NCI-H774 (cell line): Measurements from ENCODE around the gene IMPACT.

ENCODE experiments used
- DNase-seq: peaks from one replicate; lab custom pipeline; 2025; lab: John Stamatoyannopoulos, UW

IMPACT gene

DNA sequence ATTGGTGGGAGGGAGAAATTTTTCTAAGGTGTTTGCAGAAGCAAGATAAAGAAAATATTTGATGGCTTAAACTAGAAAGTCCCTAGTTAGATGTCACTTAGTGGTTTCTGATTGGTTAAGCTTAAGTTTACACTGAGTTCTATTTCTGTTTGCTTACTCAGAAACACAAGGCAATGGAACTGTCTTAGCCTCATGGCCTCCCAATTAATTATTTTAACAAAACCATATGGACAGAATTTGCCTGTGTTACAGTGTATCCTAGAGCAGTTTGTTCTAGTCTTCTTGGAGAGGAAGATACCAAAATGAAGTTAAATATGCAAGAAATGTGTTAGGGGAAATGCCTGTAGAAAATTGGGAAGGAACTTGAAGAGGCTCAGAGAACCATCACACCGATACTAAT, 4.6 kb upstream of the IMPACT start:
- peak; percentile 59 for DNase-seq

DNA sequence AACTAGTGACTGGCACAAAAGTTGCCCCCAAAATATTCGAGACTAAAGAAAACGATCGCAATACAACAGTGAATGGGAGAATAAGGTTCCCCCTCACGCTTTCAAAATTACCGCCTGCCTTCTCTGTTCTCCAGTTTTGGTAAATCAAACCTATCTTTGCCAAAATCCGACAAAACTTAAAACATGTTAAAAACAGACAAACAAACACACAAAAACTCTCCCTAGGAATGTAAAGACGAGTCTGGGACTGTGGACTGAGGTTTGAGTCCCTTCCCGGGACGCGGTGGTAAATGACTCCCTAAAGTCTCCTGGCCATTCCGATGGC, 435 bp upstream of the IMPACT start:
- DNase-seq, result no peak

DNA sequence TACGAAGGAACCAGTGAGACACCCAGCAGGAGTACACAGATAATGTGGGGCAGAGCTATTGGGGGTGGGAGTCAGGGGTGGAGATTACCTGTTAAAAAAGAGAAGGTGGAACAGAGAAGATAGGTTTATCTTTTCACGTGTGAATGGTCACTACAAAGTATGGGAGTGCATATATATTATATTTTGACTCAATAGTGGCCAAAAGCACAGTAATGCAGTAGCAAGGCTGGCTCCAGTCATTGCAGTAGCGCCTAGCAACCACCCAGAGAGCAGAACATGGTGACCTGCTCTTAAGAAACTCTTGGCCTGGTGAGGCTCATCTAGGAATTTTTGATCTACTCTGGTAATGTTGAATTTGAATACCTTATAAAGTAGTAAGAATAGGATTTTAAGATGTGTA, 1.0 kb downstream of the IMPACT start:
- DNase-seq, result no peak

DNA sequence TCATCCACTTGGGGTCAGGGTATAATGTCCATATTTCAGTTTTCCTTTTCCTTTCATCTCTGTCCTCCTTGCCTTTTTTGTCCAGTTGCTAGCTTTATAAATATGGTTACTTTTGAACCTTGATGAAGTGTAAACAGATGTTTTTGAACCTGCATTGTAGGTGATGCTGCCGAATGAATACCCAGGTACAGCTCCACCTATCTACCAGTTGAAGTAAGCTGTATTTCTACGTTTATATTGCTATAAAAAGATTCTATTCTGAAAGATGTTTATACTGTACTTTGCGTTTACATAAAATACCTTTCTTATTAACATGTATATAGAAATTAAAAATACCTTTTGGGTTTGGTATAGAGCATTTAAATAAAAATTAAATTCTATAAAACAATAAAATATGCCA, 2.2 kb downstream of the IMPACT start:
- DNase-seq, result no peak

DNA sequence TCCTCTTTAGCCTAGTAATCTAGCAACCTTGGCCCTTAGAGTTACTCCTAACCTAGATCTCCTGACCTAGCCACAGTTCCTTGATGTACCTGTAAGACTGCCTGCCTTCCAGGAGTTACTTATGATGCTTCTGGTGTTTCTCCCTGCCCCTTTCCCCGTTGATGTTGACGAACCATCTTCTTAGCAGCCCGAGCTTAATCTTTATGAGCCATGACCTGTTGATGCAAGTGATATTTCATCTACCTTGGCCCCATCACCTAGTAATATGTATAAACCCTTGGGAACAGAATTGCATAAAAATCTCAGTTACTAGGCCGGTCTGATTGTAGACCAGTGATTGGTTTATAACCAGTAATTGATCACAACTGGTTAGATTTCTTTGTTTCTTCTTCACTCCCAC, 2.7 kb downstream of the IMPACT start:
- no peak for DNase-seq

DNA sequence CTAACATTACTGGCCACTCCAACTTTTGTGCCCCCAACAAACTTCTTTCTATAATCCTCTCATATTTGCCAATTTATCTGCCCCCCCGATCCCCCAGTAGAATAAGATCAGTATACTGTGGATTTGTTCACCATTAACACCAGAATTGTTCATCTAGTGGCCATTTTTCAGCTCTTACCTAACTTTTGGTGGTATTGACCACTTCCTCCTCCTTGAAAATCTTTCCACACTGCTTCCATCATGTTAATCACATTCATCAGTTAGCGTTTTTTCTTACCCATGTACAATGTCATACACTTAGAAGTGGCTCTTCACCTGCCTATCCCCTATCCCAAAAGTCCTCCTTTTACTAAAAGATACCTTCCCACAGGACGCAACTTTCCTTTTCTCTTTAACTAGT, 6.1 kb downstream of the IMPACT start:
- no peak for DNase-seq

DNA sequence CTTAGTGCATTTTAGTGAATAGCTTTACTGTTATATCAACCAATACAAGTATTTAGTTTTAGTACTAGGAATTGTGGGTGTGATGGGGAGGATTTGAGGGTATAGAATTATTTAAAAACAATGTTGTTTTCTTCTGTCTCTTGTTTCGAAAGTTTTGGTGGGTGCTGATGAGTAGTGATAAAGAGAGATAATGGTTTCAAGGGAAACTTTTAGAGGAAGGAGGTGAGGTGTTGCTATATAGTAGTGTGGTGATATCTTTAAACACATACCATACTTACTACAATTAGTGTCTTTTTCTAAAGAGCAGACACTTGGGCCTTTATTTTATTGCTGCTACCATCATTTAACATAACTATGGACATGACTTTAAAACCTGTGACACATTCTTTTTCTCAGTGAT, 10.5 kb downstream of the IMPACT start:
- DNase-seq, result no peak

DNA sequence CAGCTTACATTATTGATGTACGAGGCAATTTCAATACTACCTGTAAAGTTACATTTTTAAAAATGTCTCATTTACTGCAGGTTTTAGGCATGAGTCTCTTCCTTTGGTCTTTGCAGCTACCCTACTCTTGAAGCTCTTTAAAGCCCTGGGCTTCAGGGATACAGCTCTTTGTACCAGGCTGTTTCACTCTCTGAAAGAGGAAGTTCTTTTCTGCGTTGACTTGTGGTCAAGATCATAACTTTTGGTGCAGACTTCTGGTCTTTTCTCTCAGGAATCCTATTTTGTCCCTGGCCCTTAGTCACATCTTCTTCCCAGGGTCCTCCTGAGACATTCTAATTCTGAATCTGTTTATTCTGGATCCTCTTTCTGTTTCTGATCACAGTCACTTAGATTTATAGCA, 17.4 kb downstream of the IMPACT start:
- no peak for DNase-seq

DNA sequence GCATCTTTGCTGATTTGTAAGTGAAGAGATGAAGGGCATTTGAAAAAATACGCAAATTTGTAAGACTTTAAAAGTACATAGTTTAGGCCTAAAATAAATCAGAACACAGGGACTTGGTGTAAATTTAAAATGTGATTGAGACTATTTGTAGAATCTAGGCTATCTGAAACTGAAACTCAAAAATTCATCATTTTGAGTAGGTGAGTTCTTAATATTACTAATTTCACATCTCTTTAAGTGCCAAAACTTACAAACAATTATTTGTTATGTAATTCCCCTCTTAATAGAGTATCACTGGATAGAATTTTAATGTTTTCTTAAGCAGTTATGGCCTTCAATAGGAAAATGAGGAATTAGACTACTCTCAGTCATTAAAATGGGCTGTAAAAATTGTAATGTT, 20.0 kb downstream of the IMPACT start:
- no peak for DNase-seq

DNA sequence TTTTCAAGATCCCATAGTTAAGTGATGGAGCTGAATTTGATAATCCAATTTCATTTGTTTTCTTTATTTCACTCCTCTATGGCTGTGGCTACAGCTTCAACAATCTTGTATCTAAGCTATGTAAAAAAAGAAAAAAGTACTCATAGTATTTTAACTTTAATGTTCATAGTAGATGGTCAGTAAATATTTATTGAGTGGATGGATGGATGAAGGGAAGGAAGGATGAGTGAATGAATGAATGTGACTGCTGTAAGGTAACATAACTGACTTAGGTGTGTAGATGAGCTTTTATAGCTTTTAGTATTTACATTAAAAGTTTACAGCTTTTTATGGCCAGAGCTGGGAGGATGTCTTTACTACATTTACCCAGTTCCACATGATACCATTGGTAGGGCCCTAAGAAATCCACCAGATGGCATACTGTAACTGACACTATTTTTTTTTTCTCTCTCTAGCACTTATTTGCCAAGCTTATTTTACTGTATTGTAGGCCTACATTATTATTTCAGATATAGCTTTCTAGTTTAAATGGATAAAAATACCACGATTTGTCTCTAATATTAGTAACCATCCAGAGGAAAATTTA, 20.6 kb downstream of the IMPACT start:
- DNase-seq, result no peak

DNA sequence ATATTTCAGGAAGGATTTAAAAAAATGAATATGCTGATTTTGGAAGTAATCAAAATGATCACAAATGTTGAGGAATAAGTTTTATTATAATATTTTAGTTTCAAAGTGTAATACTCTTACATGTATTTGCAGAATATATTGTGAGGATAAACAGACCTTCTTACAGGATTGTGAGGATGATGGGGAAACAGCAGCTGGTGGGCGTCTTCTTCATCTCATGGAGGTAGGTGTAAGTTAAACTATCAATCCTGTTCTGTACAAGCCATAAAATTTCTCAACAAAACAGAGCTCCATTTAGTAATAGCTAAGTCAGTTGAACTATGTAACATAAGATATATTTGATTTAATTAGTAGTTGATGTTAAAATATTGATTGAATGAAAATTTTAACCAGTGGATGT, 21.5 kb downstream of the IMPACT start:
- DNase-seq, result no peak

DNA sequence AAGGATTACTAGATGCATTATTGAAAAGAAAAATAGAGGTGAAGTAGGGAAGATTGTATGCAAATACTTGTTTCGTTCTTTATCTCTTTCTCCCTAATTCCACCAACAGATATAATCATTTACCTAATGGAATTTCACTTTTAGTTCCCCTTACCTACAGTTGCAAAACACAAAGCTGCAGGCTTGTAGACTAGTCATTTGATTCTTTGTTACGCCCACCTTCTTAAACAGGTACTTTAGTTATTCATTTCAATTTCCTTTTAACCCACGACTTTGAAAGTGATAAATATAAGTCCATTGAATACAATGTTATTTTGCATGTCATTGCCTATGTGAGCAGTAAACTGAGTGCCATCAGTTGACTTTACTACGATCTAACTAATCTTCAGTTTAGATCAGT, 30.1 kb downstream of the IMPACT start:
- DNase-seq, result no peak

DNA sequence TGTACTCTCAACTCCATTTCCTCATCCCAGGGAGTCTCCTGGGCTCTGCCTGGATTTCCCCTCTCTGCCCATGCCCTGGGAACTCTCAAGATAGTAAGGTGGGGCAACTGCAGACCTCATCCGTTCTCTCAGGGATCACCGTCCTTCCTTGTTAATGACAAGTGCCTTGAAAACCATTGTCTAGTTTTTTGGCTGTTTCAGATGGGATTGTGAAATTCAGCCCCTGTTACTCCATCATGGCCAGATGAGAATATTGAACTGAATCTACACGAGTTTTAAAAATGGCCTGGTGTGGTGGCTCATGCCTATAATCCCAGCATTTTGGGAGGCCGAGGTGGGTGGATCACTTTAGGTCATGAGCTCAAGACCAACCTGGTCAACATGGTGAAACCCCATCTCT, 33.3 kb downstream of the IMPACT start:
- no peak for DNase-seq

DNA sequence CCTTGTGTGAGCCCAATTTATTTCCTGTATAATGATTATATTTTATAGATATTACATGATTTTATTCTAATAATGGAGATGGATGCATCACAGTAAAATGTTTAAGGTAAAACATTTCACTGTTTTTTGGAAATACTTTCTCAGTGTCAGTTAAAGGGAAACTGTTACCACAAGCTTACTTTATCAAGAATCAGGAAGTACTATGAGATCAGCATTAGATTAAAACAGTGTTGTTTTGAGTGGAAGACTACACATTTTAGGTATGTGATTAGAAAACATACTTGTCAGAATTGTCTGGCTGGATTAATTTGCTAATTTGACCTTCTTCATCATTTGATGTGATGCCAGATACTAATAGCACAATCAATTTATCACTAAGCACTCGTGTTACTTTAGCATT, 33.9 kb downstream of the IMPACT start, which contains the start of gene HRH4:
Gene HRH4, plus strand, starts transcription at position 250 of the 400 bp plus-strand sequence. Its CDS starts 92 bp downstream, at position 342.
- no peak for DNase-seq

DNA sequence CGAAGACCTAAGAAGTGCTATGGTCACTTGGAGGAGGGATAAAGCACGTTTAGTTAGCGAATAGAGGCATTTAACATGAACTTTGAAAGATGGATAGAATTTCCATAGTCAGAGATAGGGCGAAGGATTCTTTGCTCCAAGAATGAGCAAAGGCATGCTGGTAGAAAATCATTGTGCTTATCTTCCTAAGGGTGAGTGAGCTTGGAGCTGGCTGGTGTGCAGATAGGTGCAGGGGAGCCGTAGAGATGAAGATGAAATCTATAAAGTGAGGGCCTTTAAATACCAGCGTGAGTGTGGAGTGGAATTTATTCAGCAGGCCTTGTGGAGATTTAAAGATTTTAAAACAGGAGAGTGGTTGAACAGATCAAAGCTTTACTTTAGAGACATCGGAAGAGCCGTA, 35.5 kb downstream of the IMPACT start:
- DNase-seq, result no peak

DNA sequence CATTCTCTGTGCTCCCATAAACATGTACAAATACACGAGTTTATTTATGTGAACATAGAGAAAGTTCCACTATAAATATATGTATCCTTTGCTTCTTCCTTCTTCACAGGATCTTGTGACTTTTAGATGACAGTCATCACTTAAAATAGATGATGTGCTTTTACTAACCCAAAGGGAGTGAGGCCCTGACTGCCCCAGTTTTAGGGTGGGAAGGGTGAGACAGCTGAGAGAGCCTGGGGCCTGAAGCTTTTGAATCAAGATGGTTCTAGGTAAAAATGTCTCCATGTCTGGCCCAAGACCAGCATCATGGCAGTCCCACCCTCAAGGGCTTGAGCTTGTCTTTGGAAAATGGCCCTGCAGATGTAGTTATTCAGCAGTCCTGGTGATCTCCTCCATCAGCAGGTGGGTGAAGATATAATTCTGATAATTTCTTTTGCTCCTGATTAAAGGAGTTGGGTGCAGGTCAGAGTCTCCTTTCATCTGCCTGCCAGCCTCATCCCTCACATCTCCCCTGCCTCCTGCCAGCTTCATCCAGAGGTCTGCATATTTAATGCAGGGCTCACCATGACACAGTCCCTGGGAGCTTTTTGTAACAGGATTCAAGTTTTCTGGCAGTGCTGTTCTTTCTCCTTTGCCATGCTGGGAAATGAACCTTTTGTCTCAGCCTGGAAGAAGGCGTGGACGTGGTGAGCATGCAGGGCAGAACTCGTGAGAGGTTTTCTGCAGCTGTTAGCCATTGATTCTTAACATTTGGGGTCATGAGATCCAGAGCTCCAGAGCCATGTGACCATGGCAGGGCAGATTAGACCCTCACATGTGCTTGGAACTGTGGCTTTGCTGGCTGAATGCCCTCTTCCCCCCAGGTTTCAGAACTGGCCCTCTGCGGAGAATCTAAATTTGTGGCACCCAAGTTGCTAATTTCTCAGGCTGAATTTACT, 36.6 kb downstream of the IMPACT start:
- no peak for DNase-seq

DNA sequence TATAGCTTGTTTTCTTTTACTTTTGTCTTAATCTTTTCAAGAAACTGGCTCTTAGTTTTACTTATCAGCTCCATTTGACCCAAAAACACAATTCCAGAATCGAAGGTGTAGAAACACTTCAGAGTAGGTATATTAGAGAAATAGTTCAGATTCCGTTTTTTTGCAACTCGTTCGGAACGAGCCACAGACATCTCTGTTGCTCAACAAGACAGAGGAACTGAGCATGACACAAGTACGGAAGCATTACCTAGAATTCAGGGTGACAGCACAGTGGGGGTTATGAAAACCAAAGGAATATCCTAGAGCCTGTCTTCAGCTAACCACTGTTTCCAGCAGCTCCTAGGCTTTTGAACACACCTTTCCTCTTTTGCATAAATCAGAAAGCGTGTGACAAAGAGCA, 39.0 kb downstream of the IMPACT start:
- no peak for DNase-seq

DNA sequence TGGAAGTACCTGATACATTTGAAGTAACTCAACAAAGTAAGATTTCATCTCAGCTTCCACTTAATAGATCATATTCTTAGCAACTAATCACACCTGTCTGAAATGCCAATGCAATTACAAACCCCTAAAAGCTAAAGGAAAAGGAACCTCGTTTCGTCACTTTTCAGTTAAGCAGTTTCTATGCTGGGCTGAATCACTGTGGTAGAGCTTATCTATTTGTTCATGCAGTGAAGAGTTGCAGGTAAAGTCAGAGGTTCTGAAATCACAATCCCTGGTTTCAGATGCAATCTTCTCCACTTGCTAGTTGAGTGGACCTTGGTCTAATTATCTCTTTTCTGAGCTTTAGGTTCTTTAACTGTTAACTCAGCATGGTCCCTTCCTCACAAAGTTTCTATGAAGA, 40.3 kb downstream of the IMPACT start:
- DNase-seq, result no peak

DNA sequence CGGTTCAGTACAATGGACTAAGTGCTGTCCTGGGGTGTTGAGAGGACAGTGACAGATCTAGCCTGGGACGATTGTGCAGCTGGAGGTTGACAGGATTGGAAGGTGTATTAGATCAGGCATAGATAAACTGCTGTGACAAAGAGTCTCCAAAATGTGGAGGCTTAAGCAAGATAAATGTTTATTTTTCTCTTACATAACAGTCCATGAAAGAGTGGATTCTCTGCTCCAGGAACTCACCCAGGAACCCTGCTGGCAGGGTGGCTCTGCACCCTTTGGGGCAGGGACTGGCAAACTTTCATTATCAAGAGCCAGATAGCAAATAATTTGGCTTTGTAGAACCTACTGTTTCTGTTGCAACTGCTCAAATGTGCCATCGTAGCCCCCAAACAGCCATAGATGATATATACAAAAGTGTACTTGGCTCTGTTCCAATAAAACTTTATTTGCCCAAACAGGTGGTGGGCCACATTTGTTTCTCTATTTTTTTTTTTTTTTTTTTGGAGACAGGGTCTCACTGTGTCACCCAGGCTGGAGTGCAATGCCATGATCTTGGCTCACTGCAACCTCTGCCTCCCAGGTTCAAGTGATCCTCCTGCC, 43.6 kb downstream of the IMPACT start:
- no peak for DNase-seq

DNA sequence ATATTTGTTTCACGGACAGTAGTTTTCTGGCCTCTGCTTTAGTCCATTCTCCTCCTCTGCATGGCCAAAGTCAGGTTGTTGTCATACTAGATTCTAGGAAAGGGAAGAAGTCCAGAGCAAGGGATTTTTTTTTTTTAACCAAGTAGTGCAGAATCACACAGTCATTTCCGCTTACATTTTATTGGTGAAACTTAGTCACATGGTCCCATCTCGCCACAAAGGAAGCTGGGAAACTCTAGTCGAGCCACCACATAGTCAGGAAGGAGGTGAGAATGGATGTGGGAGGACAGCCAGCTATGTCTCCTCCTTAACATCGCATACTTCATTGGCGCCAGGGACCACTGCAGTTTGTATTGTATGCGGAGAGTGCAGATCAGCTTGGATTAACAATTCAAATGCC, 44.3 kb downstream of the IMPACT start:
- no peak for DNase-seq

DNA sequence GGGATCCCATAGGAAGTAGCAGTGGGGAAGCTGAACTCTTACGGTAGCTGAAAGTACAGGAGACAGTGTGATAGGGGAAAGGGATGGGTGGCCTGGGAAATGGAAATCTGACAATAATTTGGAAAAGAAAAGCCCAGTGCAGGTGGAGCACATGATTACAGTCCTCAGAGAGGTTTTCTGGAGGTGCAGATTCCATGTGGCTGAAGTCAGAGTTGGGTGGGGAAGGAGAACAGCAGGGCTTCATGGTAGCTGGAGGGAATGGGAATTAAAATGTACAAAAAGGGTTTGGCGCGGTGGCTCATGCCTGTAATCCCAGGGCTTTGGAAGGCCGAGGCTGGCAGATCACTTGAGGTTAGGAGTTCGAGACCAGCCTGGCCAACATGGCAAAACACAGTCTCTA, 46.1 kb downstream of the IMPACT start:
- no peak for DNase-seq

DNA sequence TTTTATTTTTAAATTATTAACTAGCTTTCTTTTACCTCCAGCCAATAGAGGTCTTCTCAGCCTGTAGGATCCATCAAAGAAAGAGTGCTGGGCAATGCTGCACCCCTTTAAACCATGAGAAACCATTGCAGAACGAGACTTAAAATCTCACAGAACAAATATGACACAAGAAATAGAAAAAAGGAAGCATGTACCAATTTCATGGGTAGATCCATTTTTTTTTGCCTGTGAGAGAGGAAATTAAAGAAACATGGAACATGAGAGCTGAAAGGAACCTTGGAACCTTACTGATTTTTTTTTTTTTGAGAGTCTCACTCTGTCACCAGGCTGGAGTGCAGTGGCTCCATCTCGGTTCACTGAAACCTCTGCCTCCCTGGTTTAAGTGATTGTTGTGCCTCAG, 47.9 kb downstream of the IMPACT start:
- no peak for DNase-seq

DNA sequence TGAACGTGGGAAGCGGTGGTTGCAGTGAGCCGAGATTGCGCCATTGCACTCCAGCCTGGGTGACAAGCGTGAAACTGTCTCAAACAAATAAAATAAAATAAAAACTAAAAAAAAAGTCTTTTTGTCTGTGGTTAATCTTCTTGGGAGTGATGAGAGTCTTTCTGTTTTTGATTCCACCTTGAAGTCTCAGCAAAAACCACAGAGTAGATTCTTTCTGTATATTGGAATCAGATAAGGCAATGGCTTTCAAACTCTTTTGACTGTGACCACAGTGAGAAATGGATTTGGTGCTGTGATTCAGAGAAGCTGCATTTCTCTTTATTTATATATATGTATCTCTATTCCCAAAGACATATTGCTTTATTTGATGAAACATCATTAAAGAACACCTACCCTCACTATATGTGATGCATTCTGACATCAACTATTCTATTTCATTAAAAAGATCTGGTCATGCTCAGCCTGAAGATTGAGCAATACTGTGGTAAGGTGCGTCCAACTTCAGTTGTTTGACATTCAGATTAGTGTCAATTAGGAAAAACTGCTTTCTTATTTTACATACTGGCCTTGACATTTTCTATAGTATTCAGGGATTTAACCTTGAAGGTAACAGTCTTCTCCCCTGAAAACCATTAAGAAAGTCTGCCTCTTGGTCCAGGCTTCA, 49.6 kb downstream of the IMPACT start:
- DNase-seq, result no peak
